ENCODE measurements around the gene LAP3. TPM values are rescaled to one million over a fixed set of nuclear protein-coding genes. Genes with fewer than 3 reads are reported as not detected.

The LAP3 gene
- total and polyA plus RNA-seq, 10 donors = 47.0 to 135 (median 96.0) TPM

GRCh38 chr4:17550549-17550948, 26.4 kb upstream of the LAP3 start:
- peaks cover 0 to 14% (median 0%) of the 10 kb centered on the region in 6 donors for H3K4me1 ChIP-seq
- H3K9me3 ChIP-seq = no peaks in the 10 kb centered on the region
- no peak for DNase-seq
- no peaks in the 10 kb centered on the region for H3K36me3 ChIP-seq
- intact Hi-C loops (cut with DNase I; ENCODE audit: low total_unique reads) = no loop called here
- no peak for TF ChIP-seq POLR2A (IDR thresholded peaks at IDR 0.05)
- H3K27me3 ChIP-seq (replicated peaks in 1 of 7) = peaks cover 0 to 7% (median 0%) of the 10 kb centered on the region in 7 donors
- WGBS, 5 donors = 86 to 94% (median 92%) methylated on average over 3 of the region's 3 CpGs
- H3K4me3 ChIP-seq = no peak overlapping the region
- H3K27ac ChIP-seq = no peak overlapping the region

GRCh38 chr4:17552427-17552826, 24.6 kb upstream of the LAP3 start:
- 56 to 78% (median 58%) methylated on average over 5 of the region's 5 CpGs for WGBS, 5 donors
- H3K4me3 ChIP-seq = no peak overlapping the region
- H3K4me1 ChIP-seq = peaks cover 0 to 14% (median 0%) of the 10 kb centered on the region in 6 donors
- H3K9me3 ChIP-seq = no peaks in the 10 kb centered on the region
- no peak for DNase-seq
- no peak for TF ChIP-seq POLR2AphosphoS5 (IDR thresholded peaks at IDR 0.05)
- TF ChIP-seq CTCF (IDR thresholded peaks at IDR 0.05 in 8 of 11, conservative IDR thresholded peaks at IDR 0.05 in 3 of 11) = no peak
- no peak for TF ChIP-seq POLR2A (IDR thresholded peaks at IDR 0.05)
- peaks cover 0 to 7% (median 0%) of the 10 kb centered on the region in 7 donors for H3K27me3 ChIP-seq (replicated peaks in 1 of 7)
- intact Hi-C loops (cut with DNase I; ENCODE audit: low total_unique reads) = no loop called here
- H3K27ac ChIP-seq = no peak overlapping the region
- H3K36me3 ChIP-seq = no peaks in the 10 kb centered on the region

GRCh38 chr4:17554568-17554967, 22.4 kb upstream of the LAP3 start:
- Histone ChIP-seq H3K27ac (no peak overlapping the region), H3K9me3 (no peaks in the 10 kb centered on the region), H3K4me3 (no peak overlapping the region), H3K36me3 (no peaks in the 10 kb centered on the region), H3K27me3 (replicated peaks in 1 of 7) (peaks cover 0 to 7% (median 0%) of the 10 kb centered on the region in 7 donors), H3K4me1 (peaks cover 0 to 5% (median 0%) of the 10 kb centered on the region in 6 donors)
- TF ChIP-seq POLR2AphosphoS5 (IDR thresholded peaks at IDR 0.05) (no peak), CTCF (IDR thresholded peaks at IDR 0.05 in 8 of 11, conservative IDR thresholded peaks at IDR 0.05 in 3 of 11) (no peak), POLR2A (IDR thresholded peaks at IDR 0.05) (no peak)
- no peak for DNase-seq
- intact Hi-C loops (cut with DNase I; ENCODE audit: low total_unique reads) = no loop called here
- WGBS, 5 donors = 63 to 86% (median 80%) methylated on average over 4 of the region's 4 CpGs

GRCh38 chr4:17556498-17556897, 20.5 kb upstream of the LAP3 start:
- intact Hi-C loops (cut with DNase I; ENCODE audit: low total_unique reads) = no loop called here
- TF ChIP-seq CTCF (IDR thresholded peaks at IDR 0.05 in 8 of 11, conservative IDR thresholded peaks at IDR 0.05 in 3 of 11) = no peak
- no peaks in the 10 kb centered on the region for H3K36me3 ChIP-seq

GRCh38 chr4:17557880-17558279, 19.1 kb upstream of the LAP3 start:
- TF ChIP-seq POLR2AphosphoS5 (IDR thresholded peaks at IDR 0.05) (no peak), CTCF (IDR thresholded peaks at IDR 0.05 in 8 of 11, conservative IDR thresholded peaks at IDR 0.05 in 3 of 11) (no peak), POLR2A (IDR thresholded peaks at IDR 0.05) (no peak)
- Histone ChIP-seq H3K36me3 (no peaks in the 10 kb centered on the region), H3K4me3 (no peak overlapping the region), H3K4me1 (no peaks in the 10 kb centered on the region), H3K27ac (no peak overlapping the region), H3K27me3 (replicated peaks in 1 of 7) (peaks cover 0 to 4% (median 0%) of the 10 kb centered on the region in 7 donors), H3K9me3 (no peaks in the 10 kb centered on the region)
- DNase-seq = no peak
- intact Hi-C loops (cut with DNase I; ENCODE audit: low total_unique reads) = no loop called here
- 83 to 89% (median 84%) methylated on average over 5 of the region's 5 CpGs for WGBS, 5 donors

More at GRCh38 chr4:17556498-17556897, 20.5 kb upstream of the LAP3 start:
- Histone ChIP-seq H3K27me3 (replicated peaks in 1 of 7) (peaks cover 0 to 7% (median 0%) of the 10 kb centered on the region in 7 donors), H3K4me1 (no peaks in the 10 kb centered on the region), H3K4me3 (no peak overlapping the region), H3K9me3 (no peaks in the 10 kb centered on the region), H3K27ac (no peak overlapping the region)
- no peak for DNase-seq

All from spleen (tissue), 11 donors.